ENCODE data around the gene MYO9A.

Gene MYO9A

DNA sequence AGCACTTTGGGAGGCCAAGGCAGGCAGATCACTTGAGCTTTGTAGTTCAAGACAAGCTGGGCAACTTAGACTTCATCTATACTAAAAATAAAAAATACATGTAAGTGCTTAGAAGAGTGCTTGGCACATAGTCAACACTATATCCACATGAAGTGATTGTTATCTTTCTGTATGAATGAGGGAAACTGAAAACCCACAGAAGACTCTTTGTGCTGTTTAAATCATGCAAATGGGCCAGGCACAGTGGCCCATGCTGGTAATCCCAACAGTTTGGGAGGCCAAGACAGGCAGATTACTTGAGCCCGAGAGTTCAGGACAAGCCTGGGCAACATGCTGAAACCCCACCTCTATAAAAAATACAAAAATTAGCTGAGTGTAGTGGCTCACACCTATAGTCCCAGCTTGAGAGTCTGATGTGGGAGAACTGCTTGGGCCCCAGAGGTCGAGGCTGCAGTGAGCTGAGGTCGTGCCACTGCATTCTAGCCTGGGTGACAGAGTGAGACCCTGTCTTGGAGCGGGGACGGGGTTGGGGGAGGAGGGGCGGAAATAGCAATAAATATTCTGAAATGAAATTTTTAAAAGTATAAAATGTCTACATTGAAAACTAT lies 177.9 kb downstream of the MYO9A start:
- H3K27ac ChIP-seq (ENCODE audit: insufficient read depth, low read length, poor library complexity, severe bottlenecking) = no peak overlapping the region
- no peaks in the 10 kb centered on the region for H3K4me1 ChIP-seq (ENCODE audit: control insufficient read depth, insufficient read depth, low read length, poor library complexity, severe bottlenecking)
- no peak overlapping the region for H3K4me3 ChIP-seq (ENCODE audit: insufficient read depth, low read depth, low read length, poor library complexity, severe bottlenecking)
- no peaks in the 10 kb centered on the region for H3K27me3 ChIP-seq (replicated peaks; ENCODE audit: control insufficient read depth, insufficient read depth, low read length, poor library complexity, severe bottlenecking)
- H3K9me3 ChIP-seq (ENCODE audit: control insufficient read depth, low read length) = no peaks in the 10 kb centered on the region
- no peaks in the 10 kb centered on the region for H3K36me3 ChIP-seq (ENCODE audit: control insufficient read depth, insufficient read depth, low read length)
- no peak for DNase-seq

GRCh38 chr15:71937650-71938311 lies 180.2 kb downstream of the MYO9A start:
- Histone ChIP-seq H3K27ac (ENCODE audit: insufficient read depth, low read length, poor library complexity, severe bottlenecking) (no peak overlapping the region), H3K9me3 (ENCODE audit: control insufficient read depth, low read length) (no peaks in the 10 kb centered on the region), H3K27me3 (replicated peaks; ENCODE audit: control insufficient read depth, insufficient read depth, low read length, poor library complexity, severe bottlenecking) (no peaks in the 10 kb centered on the region), H3K36me3 (ENCODE audit: control insufficient read depth, insufficient read depth, low read length) (peaks cover 8% of the 10 kb centered on the region), H3K4me3 (ENCODE audit: insufficient read depth, low read depth, low read length, poor library complexity, severe bottlenecking) (no peak overlapping the region), H3K4me1 (ENCODE audit: control insufficient read depth, insufficient read depth, low read length, poor library complexity, severe bottlenecking) (no peaks in the 10 kb centered on the region)
- DNase-seq = no peak

DNA sequence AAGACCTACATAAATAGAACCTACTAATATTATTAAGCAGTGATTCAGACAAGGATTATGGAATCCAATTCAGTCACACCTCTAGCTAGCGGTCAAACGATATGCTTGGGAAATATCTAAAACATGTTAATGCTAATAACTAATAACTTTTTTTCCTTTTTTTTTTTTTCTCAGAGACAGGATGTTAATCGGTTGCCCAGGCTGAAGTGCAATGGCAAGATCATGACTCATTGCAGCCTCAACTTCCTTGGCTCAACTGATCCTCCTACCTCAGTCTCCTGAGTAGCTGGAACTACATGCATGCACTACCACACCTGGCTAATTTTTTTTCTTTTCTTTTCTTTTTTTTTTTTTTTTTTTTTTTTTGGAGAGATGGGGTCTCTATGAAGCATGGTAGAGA lies 183.5 kb downstream of the MYO9A start:
- no peak overlapping the region for H3K27ac ChIP-seq (ENCODE audit: insufficient read depth, low read length, poor library complexity, severe bottlenecking)
- DNase-seq = no peak
- peaks cover 7% of the 10 kb centered on the region for H3K9me3 ChIP-seq (ENCODE audit: control insufficient read depth, low read length)
- H3K4me3 ChIP-seq (ENCODE audit: insufficient read depth, low read depth, low read length, poor library complexity, severe bottlenecking) = no peak overlapping the region
- H3K36me3 ChIP-seq (ENCODE audit: control insufficient read depth, insufficient read depth, low read length) = peaks cover 22% of the 10 kb centered on the region
- no peaks in the 10 kb centered on the region for H3K27me3 ChIP-seq (replicated peaks; ENCODE audit: control insufficient read depth, insufficient read depth, low read length, poor library complexity, severe bottlenecking)
- H3K4me1 ChIP-seq (ENCODE audit: control insufficient read depth, insufficient read depth, low read length, poor library complexity, severe bottlenecking) = no peaks in the 10 kb centered on the region

- Histone ChIP-seq H3K4me3 (ENCODE audit: insufficient read depth, low read depth, low read length, poor library complexity, severe bottlenecking) (no peak overlapping the region), H3K9me3 (ENCODE audit: control insufficient read depth, low read length) (peaks cover 7% of the 10 kb centered on the region), H3K36me3 (ENCODE audit: control insufficient read depth, insufficient read depth, low read length) (peaks cover 22% of the 10 kb centered on the region), H3K27ac (ENCODE audit: insufficient read depth, low read length, poor library complexity, severe bottlenecking) (no peak overlapping the region), H3K4me1 (ENCODE audit: control insufficient read depth, insufficient read depth, low read length, poor library complexity, severe bottlenecking) (no peaks in the 10 kb centered on the region), H3K27me3 (replicated peaks; ENCODE audit: control insufficient read depth, insufficient read depth, low read length, poor library complexity, severe bottlenecking) (no peaks in the 10 kb centered on the region)
- no peak for DNase-seq
Measured at GRCh38 chr15:71932689-71933088, 185.3 kb downstream of the MYO9A start.

DNA sequence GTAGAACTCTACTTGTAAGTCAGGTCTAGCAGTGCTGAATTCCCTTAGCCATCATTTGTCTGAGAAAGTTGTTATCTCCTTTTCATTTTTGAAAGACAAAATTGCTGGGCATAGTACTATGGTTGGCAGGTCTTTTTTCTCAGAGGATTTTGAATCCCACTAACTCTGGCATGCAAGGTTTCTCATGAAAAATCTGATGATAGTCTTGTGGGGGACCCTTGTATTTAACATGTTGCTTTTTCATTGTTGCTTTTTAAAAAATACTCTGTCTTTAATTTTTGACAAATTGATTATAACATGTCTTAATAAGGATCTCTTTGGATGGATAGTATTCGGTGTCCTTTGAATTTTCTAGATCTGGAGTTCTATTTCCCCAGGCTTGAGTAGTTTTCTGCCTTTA lies 186.7 kb downstream of the MYO9A start:
- H3K36me3 ChIP-seq (ENCODE audit: control insufficient read depth, insufficient read depth, low read length) = peaks cover 22% of the 10 kb centered on the region
- no peak for DNase-seq
- H3K4me3 ChIP-seq (ENCODE audit: insufficient read depth, low read depth, low read length, poor library complexity, severe bottlenecking) = no peak overlapping the region
- H3K27me3 ChIP-seq (replicated peaks; ENCODE audit: control insufficient read depth, insufficient read depth, low read length, poor library complexity, severe bottlenecking) = no peaks in the 10 kb centered on the region
- no peaks in the 10 kb centered on the region for H3K4me1 ChIP-seq (ENCODE audit: control insufficient read depth, insufficient read depth, low read length, poor library complexity, severe bottlenecking)
- no peak overlapping the region for H3K27ac ChIP-seq (ENCODE audit: insufficient read depth, low read length, poor library complexity, severe bottlenecking)
- peaks cover 7% of the 10 kb centered on the region for H3K9me3 ChIP-seq (ENCODE audit: control insufficient read depth, low read length)

GRCh38 chr15:71925145-71925544 lies 192.8 kb downstream of the MYO9A start:
- Histone ChIP-seq H3K27me3 (replicated peaks; ENCODE audit: control insufficient read depth, insufficient read depth, low read length, poor library complexity, severe bottlenecking) (no peaks in the 10 kb centered on the region), H3K9me3 (ENCODE audit: control insufficient read depth, low read length) (peaks cover 3% of the 10 kb centered on the region), H3K4me3 (ENCODE audit: insufficient read depth, low read depth, low read length, poor library complexity, severe bottlenecking) (no peak overlapping the region), H3K36me3 (ENCODE audit: control insufficient read depth, insufficient read depth, low read length) (no peaks in the 10 kb centered on the region), H3K27ac (ENCODE audit: insufficient read depth, low read length, poor library complexity, severe bottlenecking) (no peak overlapping the region), H3K4me1 (ENCODE audit: control insufficient read depth, insufficient read depth, low read length, poor library complexity, severe bottlenecking) (no peaks in the 10 kb centered on the region)
- DNase-seq = no peak

DNA sequence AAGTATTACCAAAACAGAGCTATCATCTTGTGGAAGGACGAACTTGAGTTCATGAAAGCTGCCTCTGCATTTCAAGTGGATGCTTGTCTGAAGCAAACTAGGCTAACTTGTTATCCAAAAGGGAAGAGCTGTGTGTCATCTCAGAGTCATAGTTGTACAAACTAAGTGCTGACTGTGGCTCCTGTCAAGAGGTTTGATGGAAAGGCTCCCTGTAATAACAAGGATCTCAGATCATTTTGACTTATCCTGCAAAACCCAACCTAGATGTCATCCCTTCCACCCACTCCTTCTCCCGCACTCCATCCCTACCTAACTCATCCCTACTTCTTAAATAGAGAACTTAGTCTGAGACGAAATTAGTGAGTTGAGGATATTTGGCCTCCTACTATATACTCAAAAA lies 196.8 kb downstream of the MYO9A start:
- no peaks in the 10 kb centered on the region for H3K27me3 ChIP-seq (replicated peaks; ENCODE audit: control insufficient read depth, insufficient read depth, low read length, poor library complexity, severe bottlenecking)
- no peak for DNase-seq
- H3K9me3 ChIP-seq (ENCODE audit: control insufficient read depth, low read length) = no peaks in the 10 kb centered on the region
- no peaks in the 10 kb centered on the region for H3K4me1 ChIP-seq (ENCODE audit: control insufficient read depth, insufficient read depth, low read length, poor library complexity, severe bottlenecking)
- no peak overlapping the region for H3K4me3 ChIP-seq (ENCODE audit: insufficient read depth, low read depth, low read length, poor library complexity, severe bottlenecking)
- H3K36me3 ChIP-seq (ENCODE audit: control insufficient read depth, insufficient read depth, low read length) = no peaks in the 10 kb centered on the region
- no peak overlapping the region for H3K27ac ChIP-seq (ENCODE audit: insufficient read depth, low read length, poor library complexity, severe bottlenecking)

DNA sequence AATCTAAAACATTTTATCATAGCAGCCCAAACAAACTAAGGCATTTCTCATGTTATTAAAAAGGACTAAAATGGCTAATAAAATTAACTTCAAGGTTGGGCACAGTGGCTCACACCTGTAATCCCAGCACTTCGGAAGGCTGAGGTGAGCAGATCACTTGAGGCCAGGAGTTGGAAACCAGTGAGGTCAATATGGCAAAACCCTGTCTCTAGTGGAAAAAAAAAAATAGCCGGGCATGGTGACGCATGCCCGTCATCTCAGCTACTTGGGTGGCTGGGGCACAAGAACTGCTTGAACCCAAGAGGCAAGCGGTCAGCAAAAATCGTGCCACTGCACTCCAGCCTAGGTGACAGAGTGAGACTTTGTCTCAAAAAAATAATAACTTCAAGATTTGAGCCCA lies 197.4 kb downstream of the MYO9A start:
- no peak overlapping the region for H3K4me3 ChIP-seq (ENCODE audit: insufficient read depth, low read depth, low read length, poor library complexity, severe bottlenecking)
- no peaks in the 10 kb centered on the region for H3K9me3 ChIP-seq (ENCODE audit: control insufficient read depth, low read length)
- H3K27ac ChIP-seq (ENCODE audit: insufficient read depth, low read length, poor library complexity, severe bottlenecking) = no peak overlapping the region
- H3K4me1 ChIP-seq (ENCODE audit: control insufficient read depth, insufficient read depth, low read length, poor library complexity, severe bottlenecking) = no peaks in the 10 kb centered on the region
- no peaks in the 10 kb centered on the region for H3K36me3 ChIP-seq (ENCODE audit: control insufficient read depth, insufficient read depth, low read length)
- H3K27me3 ChIP-seq (replicated peaks; ENCODE audit: control insufficient read depth, insufficient read depth, low read length, poor library complexity, severe bottlenecking) = no peaks in the 10 kb centered on the region
- DNase-seq = no peak

- Histone ChIP-seq H3K9me3 (ENCODE audit: control insufficient read depth, low read length) (no peaks in the 10 kb centered on the region), H3K4me3 (ENCODE audit: insufficient read depth, low read depth, low read length, poor library complexity, severe bottlenecking) (no peak overlapping the region), H3K27me3 (replicated peaks; ENCODE audit: control insufficient read depth, insufficient read depth, low read length, poor library complexity, severe bottlenecking) (no peaks in the 10 kb centered on the region), H3K4me1 (ENCODE audit: control insufficient read depth, insufficient read depth, low read length, poor library complexity, severe bottlenecking) (no peaks in the 10 kb centered on the region), H3K36me3 (ENCODE audit: control insufficient read depth, insufficient read depth, low read length) (no peaks in the 10 kb centered on the region), H3K27ac (ENCODE audit: insufficient read depth, low read length, poor library complexity, severe bottlenecking) (no peak overlapping the region)
- DNase-seq = no peak
Measured at GRCh38 chr15:71916834-71917233, 201.1 kb downstream of the MYO9A start.

- Histone ChIP-seq H3K27ac (ENCODE audit: insufficient read depth, low read length, poor library complexity, severe bottlenecking) (no peak overlapping the region), H3K27me3 (replicated peaks; ENCODE audit: control insufficient read depth, insufficient read depth, low read length, poor library complexity, severe bottlenecking) (no peaks in the 10 kb centered on the region), H3K9me3 (ENCODE audit: control insufficient read depth, low read length) (no peaks in the 10 kb centered on the region), H3K4me3 (ENCODE audit: insufficient read depth, low read depth, low read length, poor library complexity, severe bottlenecking) (no peak overlapping the region), H3K36me3 (ENCODE audit: control insufficient read depth, insufficient read depth, low read length) (no peaks in the 10 kb centered on the region), H3K4me1 (ENCODE audit: control insufficient read depth, insufficient read depth, low read length, poor library complexity, severe bottlenecking) (no peaks in the 10 kb centered on the region)
- DNase-seq = no peak
Measured at GRCh38 chr15:71914092-71914491, 203.9 kb downstream of the MYO9A start.

Data from effector memory CD4-positive, alpha-beta T cell (primary cell).